ENCODE results near the gene TMEM150A.

Gene TMEM150A

GRCh38 chr2:85554980-85555612, 47.4 kb downstream of the TMEM150A start:
- Histone ChIP-seq H3F3A (ENCODE audit: low read depth) (no peaks in the 10 kb centered on the region), H3K4me1 (ENCODE audit: insufficient read depth, low read length, poor library complexity, severe bottlenecking) (peaks cover 9% of the 10 kb centered on the region), H3K27me3 (ENCODE audit: insufficient read depth, low read length, poor library complexity, severe bottlenecking) (no peaks in the 10 kb centered on the region), H3K36me3 (ENCODE audit: insufficient read depth, low read length) (peaks cover 49% of the 10 kb centered on the region; the same call in 1 of the 2 replicates), H3K4me3 (ENCODE audit: low read length, poor library complexity, severe bottlenecking) (no peak overlapping the region), H3K79me2 (ENCODE audit: insufficient read depth, low read length) (peaks cover 34% of the 10 kb centered on the region), H3K4me2 (ENCODE audit: low read depth, low read length, poor library complexity, severe bottlenecking) (no peak overlapping the region), H3K9me2 (replicated peaks; ENCODE audit: low read depth, low read length) (no peaks in the 10 kb centered on the region), H3K9me3 (ENCODE audit: insufficient read depth, low read depth, low read length) (no peaks in the 10 kb centered on the region), H2AFZ (ENCODE audit: low read length) (no peak overlapping the region), H4K20me1 (ENCODE audit: insufficient read depth, low read length, poor library complexity, severe bottlenecking) (peaks cover 4% of the 10 kb centered on the region), H3K9ac (ENCODE audit: low read depth, low read length, poor library complexity, severe bottlenecking) (no peak overlapping the region)
- TF ChIP-seq EZH2phosphoT487 (IDR thresholded peaks at IDR 0.05; ENCODE audit: borderline replicate concordance): no peak
- TF ChIP-seq, protein P1, sequence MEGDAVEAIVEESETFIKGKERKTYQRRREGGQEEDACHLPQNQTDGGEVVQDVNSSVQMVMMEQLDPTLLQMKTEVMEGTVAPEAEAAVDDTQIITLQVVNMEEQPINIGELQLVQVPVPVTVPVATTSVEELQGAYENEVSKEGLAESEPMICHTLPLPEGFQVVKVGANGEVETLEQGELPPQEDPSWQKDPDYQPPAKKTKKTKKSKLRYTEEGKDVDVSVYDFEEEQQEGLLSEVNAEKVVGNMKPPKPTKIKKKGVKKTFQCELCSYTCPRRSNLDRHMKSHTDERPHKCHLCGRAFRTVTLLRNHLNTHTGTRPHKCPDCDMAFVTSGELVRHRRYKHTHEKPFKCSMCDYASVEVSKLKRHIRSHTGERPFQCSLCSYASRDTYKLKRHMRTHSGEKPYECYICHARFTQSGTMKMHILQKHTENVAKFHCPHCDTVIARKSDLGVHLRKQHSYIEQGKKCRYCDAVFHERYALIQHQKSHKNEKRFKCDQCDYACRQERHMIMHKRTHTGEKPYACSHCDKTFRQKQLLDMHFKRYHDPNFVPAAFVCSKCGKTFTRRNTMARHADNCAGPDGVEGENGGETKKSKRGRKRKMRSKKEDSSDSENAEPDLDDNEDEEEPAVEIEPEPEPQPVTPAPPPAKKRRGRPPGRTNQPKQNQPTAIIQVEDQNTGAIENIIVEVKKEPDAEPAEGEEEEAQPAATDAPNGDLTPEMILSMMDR (conservative IDR thresholded peaks at IDR 0.05; ENCODE audit: low read length): no peak

DNA sequence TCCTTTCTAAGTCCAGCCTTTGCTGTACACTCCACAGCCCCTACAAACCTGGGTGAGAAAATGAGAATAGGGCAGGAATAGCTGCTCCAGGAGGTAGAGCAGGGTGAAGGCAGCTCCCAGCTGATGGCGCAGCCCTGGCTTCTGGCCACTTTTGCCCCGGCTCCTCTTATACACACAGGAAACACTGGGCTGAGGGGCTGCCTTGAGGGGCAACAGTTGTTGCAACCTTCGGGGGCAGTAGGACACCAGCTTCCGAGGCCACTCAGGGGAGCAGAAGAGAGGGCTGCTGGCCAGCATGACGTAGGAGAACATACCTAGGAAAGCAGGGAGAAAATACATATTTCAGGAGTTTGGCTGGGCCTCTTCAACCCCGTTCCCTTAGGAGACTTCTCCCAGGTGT, 49.3 kb downstream of the TMEM150A start:
- Histone ChIP-seq H4K20me1 (ENCODE audit: insufficient read depth, low read length, poor library complexity, severe bottlenecking) (peaks cover 1% of the 10 kb centered on the region), H3K79me2 (ENCODE audit: insufficient read depth, low read length) (peaks cover 16% of the 10 kb centered on the region), H3K4me3 (ENCODE audit: low read length, poor library complexity, severe bottlenecking) (no peak overlapping the region), H3F3A (ENCODE audit: low read depth) (peaks cover 8% of the 10 kb centered on the region; the same call in 1 of the 2 replicates), H3K9me3 (ENCODE audit: insufficient read depth, low read depth, low read length) (no peaks in the 10 kb centered on the region), H3K9ac (ENCODE audit: low read depth, low read length, poor library complexity, severe bottlenecking) (no peak overlapping the region), H3K4me2 (ENCODE audit: low read depth, low read length, poor library complexity, severe bottlenecking) (no peak overlapping the region), H2AFZ (ENCODE audit: low read length) (no peak overlapping the region), H3K4me1 (ENCODE audit: insufficient read depth, low read length, poor library complexity, severe bottlenecking) (peaks cover under 1% of the 10 kb centered on the region), H3K9me2 (replicated peaks; ENCODE audit: low read depth, low read length) (no peaks in the 10 kb centered on the region), H3K27me3 (ENCODE audit: insufficient read depth, low read length, poor library complexity, severe bottlenecking) (no peaks in the 10 kb centered on the region), H3K36me3 (ENCODE audit: insufficient read depth, low read length) (peaks cover 54% of the 10 kb centered on the region; the same call in 1 of the 2 replicates)
- no peak for TF ChIP-seq EZH2phosphoT487 (IDR thresholded peaks at IDR 0.05; ENCODE audit: borderline replicate concordance)
- TF ChIP-seq, protein P1 (conservative IDR thresholded peaks at IDR 0.05; ENCODE audit: low read length): no peak

DNA sequence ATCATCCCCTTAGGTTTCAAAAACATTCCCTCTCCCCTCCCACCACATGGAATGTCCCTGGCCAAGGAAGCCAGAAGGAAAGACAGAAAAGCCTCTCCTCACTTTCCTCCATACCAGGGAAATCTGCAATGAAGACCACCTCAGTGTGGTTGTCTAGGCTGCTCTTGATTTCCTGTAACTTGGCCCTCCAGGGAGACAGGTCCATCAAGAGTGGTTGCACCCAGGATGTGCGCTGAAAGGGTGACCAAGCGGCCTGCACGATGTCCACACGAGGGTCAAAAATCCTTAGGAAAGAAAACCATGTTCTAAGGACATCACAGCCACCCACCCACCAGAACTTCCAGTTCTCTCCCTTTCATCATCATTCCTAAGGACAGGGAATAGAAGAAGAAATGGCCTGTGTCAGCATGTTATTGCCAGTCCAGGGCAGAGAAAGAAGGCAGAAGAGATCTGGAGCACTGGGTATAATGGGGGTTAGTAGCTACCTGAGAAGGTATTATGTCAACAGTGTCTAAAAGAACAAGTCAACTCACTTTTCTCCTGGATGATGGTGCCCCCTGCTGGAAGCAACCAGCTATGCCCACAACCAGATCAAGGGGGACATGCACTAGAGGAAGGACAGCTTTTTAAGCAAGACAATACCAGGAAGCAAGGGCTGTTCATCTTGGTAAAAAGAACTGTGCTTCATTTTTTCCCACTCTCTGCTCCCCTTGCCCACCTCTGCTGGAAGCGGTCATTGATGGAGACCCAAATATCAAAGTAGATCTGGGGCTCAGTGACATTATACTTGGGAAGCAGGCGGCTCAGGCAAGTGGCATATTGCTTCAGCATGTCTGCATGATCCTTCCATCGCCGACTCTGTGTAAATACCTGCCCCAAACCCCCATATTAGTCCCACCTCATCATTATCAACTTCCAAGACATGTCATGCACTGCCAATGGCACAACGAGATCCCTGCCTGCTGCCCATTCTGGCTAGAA, 50.5 kb downstream of the TMEM150A start:
- Histone ChIP-seq H3F3A (ENCODE audit: low read depth) (peaks cover 19% of the 10 kb centered on the region), H4K20me1 (ENCODE audit: insufficient read depth, low read length, poor library complexity, severe bottlenecking) (no peaks in the 10 kb centered on the region), H3K4me3 (ENCODE audit: low read length, poor library complexity, severe bottlenecking) (no peak overlapping the region), H3K4me2 (ENCODE audit: low read depth, low read length, poor library complexity, severe bottlenecking) (no peak overlapping the region), H3K9me3 (ENCODE audit: insufficient read depth, low read depth, low read length) (no peaks in the 10 kb centered on the region), H2AFZ (ENCODE audit: low read length) (no peak overlapping the region), H3K9me2 (replicated peaks; ENCODE audit: low read depth, low read length) (no peaks in the 10 kb centered on the region), H3K36me3 (ENCODE audit: insufficient read depth, low read length) (peaks cover 55% of the 10 kb centered on the region; the same call in 1 of the 2 replicates), H3K27me3 (ENCODE audit: insufficient read depth, low read length, poor library complexity, severe bottlenecking) (no peaks in the 10 kb centered on the region), H3K9ac (ENCODE audit: low read depth, low read length, poor library complexity, severe bottlenecking) (no peak overlapping the region), H3K79me2 (ENCODE audit: insufficient read depth, low read length) (peaks cover 7% of the 10 kb centered on the region), H3K4me1 (ENCODE audit: insufficient read depth, low read length, poor library complexity, severe bottlenecking) (no peaks in the 10 kb centered on the region)
- TF ChIP-seq, protein P1 (conservative IDR thresholded peaks at IDR 0.05; ENCODE audit: low read length): peak; percentile 97
- TF ChIP-seq EZH2phosphoT487 (IDR thresholded peaks at IDR 0.05; ENCODE audit: borderline replicate concordance): no peak

Data from Loucy (cell line).